K562 (cell line): ENCODE measurements around the gene MAP7D1. TPM values are rescaled to one million over a fixed set of nuclear protein-coding genes. Genes with fewer than 3 reads are reported as not detected.
A peak's percentile ranks its signal among the peaks of the same experiment; 100 is the strongest.

Experiments
- FOXA3 ChIP-seq, 2 experiments: fragments of 450-650 bp in 1 of 2; sonication (generic) in 1 of 2; formaldehyde crosslinking; IDR thresholded peaks in 1 of 2; conservative IDR thresholded peaks in 1 of 2; 2 replicates each; pipeline versions ENCODE4 v1.4.0 to v1.8.0; 2020 to 2022; ENCODE audit warnings: mild to moderate bottlenecking in 2 of 2, missing genetic modification reagents in 1 of 2
- KDM2B ChIP-seq: fragments of 250-450 bp; sonication (Bioruptor Pico); IDR thresholded peaks from 2 replicates; pipeline ENCODE4 v1.8.0; 2021; ENCODE audit warnings: mild to moderate bottlenecking, moderate library complexity
- L3MBTL2 ChIP-seq: fragments of 450-650 bp; IDR thresholded peaks from 2 replicates; pipeline ENCODE4 v1.6.1; 2016; ENCODE audit warnings: mild to moderate bottlenecking, moderate library complexity
- NR0B1 ChIP-seq: fragments of 450-650 bp; IDR thresholded peaks from one replicate; pipeline ENCODE4 v1.6.1; 2018; ENCODE audit warnings: mild to moderate bottlenecking, moderate library complexity; ENCODE audit not compliant: partially characterized antibody
- POLR2G ChIP-seq: fragments of 200-400 bp; formaldehyde crosslinking; IDR thresholded peaks from 2 replicates; pipeline ENCODE4 v1.6.1; 2017; ENCODE audit warnings: low read depth, mild to moderate bottlenecking, antibody characterized with exemption, low read length, moderate library complexity
- POLR3A ChIP-seq: IDR thresholded peaks from 2 replicates; pipeline ENCODE4 v1.6.1; 2011; ENCODE audit warnings: borderline replicate concordance, mild to moderate bottlenecking, moderate library complexity; ENCODE audit not compliant: insufficient read length, insufficient read depth; ENCODE audit errors: extremely low read depth
- RAD51 ChIP-seq: fragments of 450-650 bp; IDR thresholded peaks from 2 replicates; pipeline ENCODE4 v1.7.1; 2016; ENCODE audit warnings: low read depth, mild to moderate bottlenecking, borderline replicate concordance
- THRAP3 ChIP-seq: fragments of 450-650 bp; IDR thresholded peaks from 2 replicates; pipeline ENCODE4 v1.6.1; 2016; ENCODE audit warnings: mild to moderate bottlenecking, inconsistent platforms, borderline replicate concordance
- TRIM24 ChIP-seq, 2 experiments: fragments of 450-650 bp; IDR thresholded peaks; 2 replicates each; pipeline ENCODE4 v1.6.1; 2016
- YBX1 ChIP-seq: fragments of 450-650 bp; IDR thresholded peaks from 2 replicates; pipeline ENCODE4 v1.7.1; 2016; ENCODE audit warnings: mild to moderate bottlenecking
- ZBTB1 ChIP-seq: sonication (generic); formaldehyde crosslinking; IDR thresholded peaks from 2 replicates; pipeline ENCODE4 v1.8.1; 2023; ENCODE audit warnings: missing genetic modification reagents, low read depth, mild to moderate bottlenecking, borderline replicate concordance
- ZBTB7A ChIP-seq: IDR thresholded peaks from 2 replicates; pipeline ENCODE4 v1.6.1; 2011; ENCODE audit warnings: low read depth, mild to moderate bottlenecking, low read length, moderate library complexity, borderline replicate concordance; ENCODE audit not compliant: control insufficient read depth
- ZNF134 ChIP-seq: fragments of 250-450 bp; sonication (Bioruptor Pico); conservative IDR thresholded peaks from 2 replicates; pipeline ENCODE4 v1.4.0; 2020
- ZNF395 ChIP-seq: fragments of 200-800 bp; sonication (Bioruptor generic); IDR thresholded peaks from 2 replicates; pipeline ENCODE4 v1.6.1; 2017; ENCODE audit warnings: missing genetic modification characterization, missing compliant biosample characterization
- polyA plus RNA-seq, 8 experiments: library from polyadenylated mRNA; depleted of rRNA in 4 of 8; stranded (reverse) in 5 of 8; unstranded in 3 of 8; fragments of >200 nt; fragmentation: Nextera tagmentation in 2 of 8; fragmentation: Illumina TruSeq in 1 of 8; extraction: Ambion mirVana in 2 of 8; extraction: Trizol in 1 of 8; gene quantifications; 2 replicates each; pipeline versions ENCODE4 v1.2.1 to v1.2.3, GENCODE V29; 2011 to 2014; ENCODE audit warnings: inconsistent platforms in 1 of 8, missing spikeins in 1 of 8
- total RNA-seq, 7 experiments: library from RNA; depleted of rRNA in 6 of 7; stranded (reverse); fragments of >200 nt in 6 of 7; fragmentation: Illumina TruSeq in 2 of 7; extraction: Trizol in 2 of 7; gene quantifications; 2 replicates each; pipeline versions ENCODE4 v1.2.1 to v1.2.3, GENCODE V29; 2011 to 2021; ENCODE audit warnings: low replicate concordance in 1 of 7
- TF ChIP-seq, protein P1 (sequence below): fragments of 250-450 bp; sonication (Bioruptor Pico); IDR thresholded peaks from 2 replicates; pipeline ENCODE4 v1.8.0; 2021; ENCODE audit warnings: mild to moderate bottlenecking, moderate library complexity
- TF ChIP-seq, protein P2 (sequence below): sonication (generic); formaldehyde crosslinking; IDR thresholded peaks from 2 replicates; pipeline ENCODE4 v1.8.1; 2023; ENCODE audit warnings: mild to moderate bottlenecking, missing genetic modification reagents
- TF ChIP-seq, protein P3 (sequence below), 2 experiments: fragments of 450-650 bp in 1 of 2; sonication (generic) in 1 of 2; formaldehyde crosslinking in 1 of 2; IDR thresholded peaks in 1 of 2; conservative IDR thresholded peaks in 1 of 2; 2 replicates each; pipeline versions ENCODE4 v1.6.1 to v1.8.1; 2016 to 2023; ENCODE audit warnings: mild to moderate bottlenecking in 2 of 2, moderate library complexity in 2 of 2, inconsistent platforms in 1 of 2, missing genetic modification reagents in 1 of 2
- TF ChIP-seq, protein P4 (sequence below): IDR thresholded peaks from 2 replicates; pipeline ENCODE4 v1.6.1; 2011; ENCODE audit not compliant: insufficient read length; ENCODE audit errors: extremely low read depth

The MAP7D1 gene
- total and polyA plus RNA-seq, 9 of the 15 experiments (the other 6 are each of a cell fraction or from before 2014, with no cell fraction given), result 3.6 to 108 (median 34.5) TPM

DNA sequence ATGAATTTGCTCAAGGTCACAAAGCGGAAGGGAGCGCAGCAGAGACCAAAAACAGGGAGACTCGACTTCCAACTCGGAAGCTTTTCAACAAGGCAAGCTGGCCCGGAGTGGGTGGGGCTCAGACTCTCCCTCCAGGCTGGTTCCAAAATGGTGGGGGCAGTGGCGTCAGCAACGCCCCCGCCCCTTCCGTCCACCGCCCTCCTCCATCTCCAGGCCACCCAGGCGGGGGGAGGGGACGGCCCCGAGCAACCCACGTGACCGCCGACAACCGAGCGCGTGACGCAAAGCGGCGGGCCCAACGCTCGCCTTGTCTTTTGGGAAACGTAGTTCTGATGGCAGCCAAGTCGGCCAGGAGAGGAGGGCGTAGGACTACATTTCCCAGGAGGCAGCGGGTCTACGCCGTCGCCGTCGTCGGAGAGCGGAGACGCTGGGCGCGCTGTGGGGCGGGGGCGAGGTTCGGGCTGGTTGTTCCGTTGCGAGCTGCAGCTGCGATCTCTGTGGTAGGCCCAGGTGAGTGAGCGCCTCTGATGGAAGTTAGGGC lies 68.1 kb downstream of the MAP7D1 start, which contains the start of gene THRAP3 (continued):
- peak; percentile 98 for TF ChIP-seq ZNF395 (CRISPR knock-in tag)
- TF ChIP-seq, protein P1, sequence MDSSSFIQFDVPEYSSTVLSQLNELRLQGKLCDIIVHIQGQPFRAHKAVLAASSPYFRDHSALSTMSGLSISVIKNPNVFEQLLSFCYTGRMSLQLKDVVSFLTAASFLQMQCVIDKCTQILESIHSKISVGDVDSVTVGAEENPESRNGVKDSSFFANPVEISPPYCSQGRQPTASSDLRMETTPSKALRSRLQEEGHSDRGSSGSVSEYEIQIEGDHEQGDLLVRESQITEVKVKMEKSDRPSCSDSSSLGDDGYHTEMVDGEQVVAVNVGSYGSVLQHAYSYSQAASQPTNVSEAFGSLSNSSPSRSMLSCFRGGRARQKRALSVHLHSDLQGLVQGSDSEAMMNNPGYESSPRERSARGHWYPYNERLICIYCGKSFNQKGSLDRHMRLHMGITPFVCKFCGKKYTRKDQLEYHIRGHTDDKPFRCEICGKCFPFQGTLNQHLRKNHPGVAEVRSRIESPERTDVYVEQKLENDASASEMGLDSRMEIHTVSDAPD (CRISPR knock-in tag), result no peak
- TF ChIP-seq, protein P2, sequence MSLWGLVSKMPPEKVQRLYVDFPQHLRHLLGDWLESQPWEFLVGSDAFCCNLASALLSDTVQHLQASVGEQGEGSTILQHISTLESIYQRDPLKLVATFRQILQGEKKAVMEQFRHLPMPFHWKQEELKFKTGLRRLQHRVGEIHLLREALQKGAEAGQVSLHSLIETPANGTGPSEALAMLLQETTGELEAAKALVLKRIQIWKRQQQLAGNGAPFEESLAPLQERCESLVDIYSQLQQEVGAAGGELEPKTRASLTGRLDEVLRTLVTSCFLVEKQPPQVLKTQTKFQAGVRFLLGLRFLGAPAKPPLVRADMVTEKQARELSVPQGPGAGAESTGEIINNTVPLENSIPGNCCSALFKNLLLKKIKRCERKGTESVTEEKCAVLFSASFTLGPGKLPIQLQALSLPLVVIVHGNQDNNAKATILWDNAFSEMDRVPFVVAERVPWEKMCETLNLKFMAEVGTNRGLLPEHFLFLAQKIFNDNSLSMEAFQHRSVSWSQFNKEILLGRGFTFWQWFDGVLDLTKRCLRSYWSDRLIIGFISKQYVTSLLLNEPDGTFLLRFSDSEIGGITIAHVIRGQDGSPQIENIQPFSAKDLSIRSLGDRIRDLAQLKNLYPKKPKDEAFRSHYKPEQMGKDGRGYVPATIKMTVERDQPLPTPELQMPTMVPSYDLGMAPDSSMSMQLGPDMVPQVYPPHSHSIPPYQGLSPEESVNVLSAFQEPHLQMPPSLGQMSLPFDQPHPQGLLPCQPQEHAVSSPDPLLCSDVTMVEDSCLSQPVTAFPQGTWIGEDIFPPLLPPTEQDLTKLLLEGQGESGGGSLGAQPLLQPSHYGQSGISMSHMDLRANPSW (CRISPR knock-in tag), result no peak
- TF ChIP-seq POLR2G, result peak; percentile 96
- TF ChIP-seq YBX1, result no peak
- peak in 1 of 2 experiments; percentile 79; a peak in 1 of 4 replicates for TF ChIP-seq FOXA3 (CRISPR knock-in tag; conservative IDR thresholded peaks at IDR 0.05 in 1 of 2, IDR thresholded peaks at IDR 0.05 in 1 of 2)
- peak; percentile 99 for TF ChIP-seq RAD51
- no peak; a peak in 1 of 4 replicates for TF ChIP-seq TRIM24 (IDR thresholded peaks at IDR 0.05)
- TF ChIP-seq ZNF134 (CRISPR knock-in tag), result no peak; the same call in 1 of the 2 replicates
- TF ChIP-seq, protein P3, sequence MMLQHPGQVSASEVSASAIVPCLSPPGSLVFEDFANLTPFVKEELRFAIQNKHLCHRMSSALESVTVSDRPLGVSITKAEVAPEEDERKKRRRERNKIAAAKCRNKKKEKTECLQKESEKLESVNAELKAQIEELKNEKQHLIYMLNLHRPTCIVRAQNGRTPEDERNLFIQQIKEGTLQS (IDR thresholded peaks at IDR 0.05), result peak; percentile 86
- TF ChIP-seq, protein P3 (CRISPR knock-in tag; conservative IDR thresholded peaks at IDR 0.05), result peak; percentile 56; the same call in 1 of the 2 replicates
- 0 out of 2 replicates have a peak, but pooled peaks have one; percentile 12 for TF ChIP-seq ZBTB7A
- peak; percentile 14 for TF ChIP-seq KDM2B (CRISPR knock-in tag)
- TF ChIP-seq, protein P4, sequence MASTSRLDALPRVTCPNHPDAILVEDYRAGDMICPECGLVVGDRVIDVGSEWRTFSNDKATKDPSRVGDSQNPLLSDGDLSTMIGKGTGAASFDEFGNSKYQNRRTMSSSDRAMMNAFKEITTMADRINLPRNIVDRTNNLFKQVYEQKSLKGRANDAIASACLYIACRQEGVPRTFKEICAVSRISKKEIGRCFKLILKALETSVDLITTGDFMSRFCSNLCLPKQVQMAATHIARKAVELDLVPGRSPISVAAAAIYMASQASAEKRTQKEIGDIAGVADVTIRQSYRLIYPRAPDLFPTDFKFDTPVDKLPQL, result no peak
- TF ChIP-seq THRAP3, result no peak
- no peak for TF ChIP-seq POLR3A
- TF ChIP-seq NR0B1, result no peak
- TF ChIP-seq L3MBTL2, result peak; percentile 79
- TF ChIP-seq ZBTB1, result no peak
